HG02610 (cell line): Measurements from ENCODE around the gene RPL12.

Source experiments
- ATAC-seq: cut with Tn5 transposase; IDR thresholded peaks from one replicate; pipeline ENCODE4 v1.9.1; 2021; ENCODE audit warnings: mild to moderate bottlenecking, moderate library complexity; ENCODE audit not compliant: unreplicated experiment

Gene RPL12

GRCh38 chr9:127407492-127407843 lies 43.7 kb downstream of the RPL12 start:
- no peak for ATAC-seq

- ATAC-seq = no peak
Measured at GRCh38 chr9:127406799-127407491, 44.3 kb downstream of the RPL12 start.

GRCh38 chr9:127405344-127406125 lies 45.7 kb downstream of the RPL12 start:
- ATAC-seq = no peak

- no peak for ATAC-seq
Measured at GRCh38 chr9:127404631-127405030, 46.6 kb downstream of the RPL12 start.

- no peak for ATAC-seq
Measured at GRCh38 chr9:127403507-127404192, 47.6 kb downstream of the RPL12 start.

- no peak for ATAC-seq
Measured at GRCh38 chr9:127402401-127403090, 48.7 kb downstream of the RPL12 start.

GRCh38 chr9:127399736-127400269 lies 51.4 kb downstream of the RPL12 start:
- no peak for ATAC-seq

GRCh38 chr9:127398715-127399400 lies 52.3 kb downstream of the RPL12 start:
- no peak for ATAC-seq

- no peak for ATAC-seq
Measured at GRCh38 chr9:127398275-127398647, 52.9 kb downstream of the RPL12 start.
